GM12801 (cell line): ENCODE measurements around the gene TSHZ2.

ENCODE experiments used
- TF ChIP-seq, protein P1 (sequence below): IDR thresholded peaks from one replicate; pipeline ENCODE4 v1.5.1; 2011; ENCODE audit warnings: control low read depth; ENCODE audit not compliant: insufficient read length; ENCODE audit errors: extremely low read depth

Gene TSHZ2

DNA sequence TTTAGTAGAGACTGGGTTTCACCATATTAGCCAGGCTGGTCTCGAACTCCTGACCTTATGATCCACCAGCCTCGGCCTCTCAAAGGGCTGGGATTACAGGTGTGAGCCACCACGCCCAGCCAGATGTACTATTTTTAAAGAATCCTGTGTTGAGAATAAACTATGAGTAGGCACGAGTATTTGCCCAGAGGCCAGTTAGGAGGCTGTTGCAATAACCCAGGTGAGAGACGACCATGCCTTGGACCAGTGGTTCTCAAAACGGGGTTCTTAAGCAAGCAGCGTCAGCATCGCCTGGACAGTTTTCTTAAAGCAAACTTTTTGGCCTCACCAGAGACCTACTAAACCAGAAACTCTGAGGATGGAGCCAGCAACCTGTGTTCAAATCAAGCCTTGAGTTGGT is 362.7 kb downstream of the TSHZ2 start:
- TF ChIP-seq, protein P1, sequence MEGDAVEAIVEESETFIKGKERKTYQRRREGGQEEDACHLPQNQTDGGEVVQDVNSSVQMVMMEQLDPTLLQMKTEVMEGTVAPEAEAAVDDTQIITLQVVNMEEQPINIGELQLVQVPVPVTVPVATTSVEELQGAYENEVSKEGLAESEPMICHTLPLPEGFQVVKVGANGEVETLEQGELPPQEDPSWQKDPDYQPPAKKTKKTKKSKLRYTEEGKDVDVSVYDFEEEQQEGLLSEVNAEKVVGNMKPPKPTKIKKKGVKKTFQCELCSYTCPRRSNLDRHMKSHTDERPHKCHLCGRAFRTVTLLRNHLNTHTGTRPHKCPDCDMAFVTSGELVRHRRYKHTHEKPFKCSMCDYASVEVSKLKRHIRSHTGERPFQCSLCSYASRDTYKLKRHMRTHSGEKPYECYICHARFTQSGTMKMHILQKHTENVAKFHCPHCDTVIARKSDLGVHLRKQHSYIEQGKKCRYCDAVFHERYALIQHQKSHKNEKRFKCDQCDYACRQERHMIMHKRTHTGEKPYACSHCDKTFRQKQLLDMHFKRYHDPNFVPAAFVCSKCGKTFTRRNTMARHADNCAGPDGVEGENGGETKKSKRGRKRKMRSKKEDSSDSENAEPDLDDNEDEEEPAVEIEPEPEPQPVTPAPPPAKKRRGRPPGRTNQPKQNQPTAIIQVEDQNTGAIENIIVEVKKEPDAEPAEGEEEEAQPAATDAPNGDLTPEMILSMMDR: no peak

DNA sequence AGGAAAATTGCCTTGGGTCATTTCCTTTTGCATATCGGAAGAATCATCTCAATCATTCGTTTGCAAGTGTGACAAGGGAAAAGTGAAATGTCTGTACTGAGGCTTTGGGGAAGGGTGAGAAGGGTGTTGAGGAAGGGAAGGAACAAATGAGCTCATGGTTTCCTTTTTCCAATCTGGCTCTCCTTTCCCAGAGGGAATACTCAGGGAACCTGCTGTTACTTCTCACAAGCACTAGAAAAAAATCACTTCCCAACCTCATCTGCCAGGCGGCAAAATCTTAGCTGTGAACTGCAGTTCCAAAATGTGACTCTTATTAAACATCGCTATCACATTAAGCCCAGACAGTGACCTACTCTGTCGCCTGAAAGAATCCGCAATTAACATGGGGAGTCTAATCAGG is 363.4 kb downstream of the TSHZ2 start:
- TF ChIP-seq, protein P1: no peak

DNA sequence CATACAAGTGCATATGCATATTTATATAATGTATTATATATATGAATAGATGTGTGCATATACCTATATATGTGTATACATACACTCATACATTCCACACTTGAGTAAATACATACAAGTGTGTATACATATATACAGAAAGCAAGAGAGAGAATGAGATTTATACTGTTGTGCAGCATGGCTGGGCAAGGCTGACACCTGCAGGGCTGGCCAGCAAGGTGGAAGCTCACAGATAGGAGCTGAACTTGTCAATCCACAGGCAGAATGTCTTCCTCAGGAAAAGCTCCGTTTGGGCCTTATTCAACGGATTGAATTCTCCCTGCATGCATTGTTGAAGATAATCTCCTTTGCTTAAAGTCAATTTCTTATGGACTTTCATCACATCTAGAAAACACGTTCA is 364.7 kb downstream of the TSHZ2 start:
- TF ChIP-seq, protein P1: no peak

DNA sequence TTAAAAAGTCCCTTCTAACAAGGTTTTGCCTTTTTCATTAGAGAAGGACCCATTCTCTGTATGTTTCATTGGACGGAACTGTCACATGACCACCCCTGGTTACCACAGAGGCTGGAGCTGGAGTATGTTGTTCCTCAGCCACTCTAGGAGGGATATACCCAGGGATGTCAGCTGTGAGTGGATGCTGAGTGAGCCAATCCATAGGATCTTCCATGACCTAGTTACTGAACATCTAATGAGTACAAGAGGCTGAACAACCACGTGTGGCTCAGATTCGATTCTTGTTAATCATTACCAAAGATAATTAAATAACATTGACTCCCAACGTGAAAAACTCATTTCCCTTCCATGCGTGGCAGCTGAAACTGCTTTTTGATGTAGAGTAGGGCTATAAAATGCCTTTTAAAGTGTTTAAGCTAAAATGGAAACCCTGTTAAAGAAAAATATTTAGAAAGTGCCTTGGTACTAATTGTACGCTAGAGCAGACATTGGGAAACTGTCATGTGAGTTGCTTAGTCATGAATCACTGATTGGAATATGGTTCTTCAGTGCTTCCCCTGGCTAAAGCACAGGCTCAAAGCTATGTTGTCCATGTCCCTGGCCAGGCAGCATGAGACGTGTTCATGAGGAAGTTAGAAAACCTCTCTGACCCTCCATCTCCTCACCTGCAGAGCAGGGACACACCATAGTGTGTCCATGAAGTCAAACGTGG is 365.4 kb downstream of the TSHZ2 start:
- TF ChIP-seq, protein P1: no peak

DNA sequence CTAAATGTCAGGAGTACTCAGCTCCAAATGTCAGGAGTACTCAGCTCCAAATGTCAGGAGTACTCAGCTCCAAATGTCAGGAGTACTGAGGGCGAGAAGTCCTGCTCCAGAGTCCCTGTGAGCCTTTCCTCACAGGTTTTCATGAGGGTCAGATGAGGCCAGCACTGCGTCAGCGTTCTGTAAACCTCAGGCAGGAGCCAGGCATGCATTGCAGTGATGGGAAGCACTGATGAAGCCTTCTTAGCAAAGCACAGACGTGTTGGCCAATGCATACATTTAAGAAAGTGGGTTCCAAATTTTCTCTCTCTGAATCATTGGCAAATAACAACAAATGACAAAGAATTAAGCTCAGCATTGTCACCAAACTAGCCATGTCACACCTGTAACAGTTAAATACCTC is 366.6 kb downstream of the TSHZ2 start:
- TF ChIP-seq, protein P1: no peak

DNA sequence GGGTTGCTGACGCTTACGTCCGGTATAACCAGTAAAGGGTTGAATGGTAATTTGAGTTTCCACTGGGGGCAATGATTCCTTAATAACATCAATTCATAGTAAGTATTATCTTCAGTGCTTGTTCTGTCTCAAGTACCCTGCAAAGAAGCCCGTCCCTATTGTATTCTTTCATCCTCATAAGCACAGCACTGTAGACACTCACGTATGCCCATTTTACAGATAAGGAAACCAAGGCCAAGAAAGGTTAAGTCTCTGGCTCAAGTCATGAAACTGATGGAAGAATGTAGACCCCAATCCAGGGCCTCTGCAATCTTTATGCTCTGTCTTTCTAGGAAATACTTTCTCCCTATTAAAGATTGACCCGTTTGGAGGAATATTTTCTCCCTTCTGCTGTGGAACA is 370.3 kb downstream of the TSHZ2 start:
- TF ChIP-seq, protein P1: no peak

DNA sequence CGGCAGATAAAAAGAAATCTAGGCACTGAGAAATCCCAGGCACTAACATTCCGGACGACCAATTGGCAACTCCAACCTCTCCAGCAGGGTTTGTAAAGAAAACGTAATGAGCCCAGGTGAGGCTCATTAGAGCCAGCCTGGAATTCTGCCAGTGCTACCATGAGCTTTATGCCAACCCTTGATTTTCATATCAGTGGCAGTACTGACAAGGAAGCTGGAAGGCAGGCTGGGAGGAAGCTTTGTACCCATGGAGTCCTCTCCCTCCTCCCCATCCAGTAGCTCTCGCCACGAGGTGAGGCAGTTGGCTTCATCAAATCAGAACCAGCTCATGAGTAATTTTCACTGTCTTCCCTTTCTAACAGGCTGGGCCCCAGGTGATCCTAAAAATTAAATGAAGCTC is 371.3 kb downstream of the TSHZ2 start:
- TF ChIP-seq, protein P1: no peak
